ENCODE results near the gene FUT7.

Gene FUT7

GRCh38 chr9:137031904-137032640 is at the start of gene FUT7:
TSS of gene FUT7 (minus strand) at chr9:137032088. CDS start at chr9:137031991, 97 bp downstream.
- no peaks in the 10 kb centered on the region for H3K9me3 Mint-ChIP-seq
- H3K27me3 Mint-ChIP-seq = peaks cover 4% of the 10 kb centered on the region
- peaks cover 51% of the 10 kb centered on the region for H3K4me1 Mint-ChIP-seq
- DNase-seq = no peak
- H3K4me3 Mint-ChIP-seq = peak within 1 kb of the TSS; percentile 30
- no peak for ATAC-seq
- H3K27ac Mint-ChIP-seq = no peak within 1 kb of the TSS
- no peaks in the 10 kb centered on the region for H3K36me3 Mint-ChIP-seq (ENCODE audit: low read depth)

GRCh38 chr9:137080260-137081122 is 48.6 kb upstream of the FUT7 start:
- peaks cover 23% of the 10 kb centered on the region for H3K4me1 Mint-ChIP-seq
- H3K9me3 Mint-ChIP-seq = no peaks in the 10 kb centered on the region
- no peak for ATAC-seq
- H3K27ac Mint-ChIP-seq = no peak overlapping the region
- H3K4me3 Mint-ChIP-seq = no peak overlapping the region
- peaks cover 5% of the 10 kb centered on the region for H3K36me3 Mint-ChIP-seq (ENCODE audit: low read depth)
- H3K27me3 Mint-ChIP-seq = no peaks in the 10 kb centered on the region
- DNase-seq = no peak

- H3K36me3 Mint-ChIP-seq (ENCODE audit: low read depth) = peaks cover 5% of the 10 kb centered on the region
- DNase-seq (no peak), ATAC-seq (no peak)
- H3K27me3 Mint-ChIP-seq = no peaks in the 10 kb centered on the region
- H3K27ac Mint-ChIP-seq = no peak overlapping the region
- peaks cover 15% of the 10 kb centered on the region for H3K4me1 Mint-ChIP-seq
- no peaks in the 10 kb centered on the region for H3K9me3 Mint-ChIP-seq
- H3K4me3 Mint-ChIP-seq = no peak overlapping the region
These were observed 47.5 kb upstream of the FUT7 start for GRCh38 chr9:137079401-137079787.

GRCh38 chr9:137078701-137079400 is 47.0 kb upstream of the FUT7 start:
- Mint-ChIP-seq H3K27ac (no peak overlapping the region), H3K27me3 (no peaks in the 10 kb centered on the region), H3K4me3 (peak overlapping the region; percentile 71), H3K9me3 (no peaks in the 10 kb centered on the region), H3K36me3 (ENCODE audit: low read depth) (peaks cover 5% of the 10 kb centered on the region), H3K4me1 (peaks cover 13% of the 10 kb centered on the region)
- DNase-seq = no peak
- no peak for ATAC-seq

GRCh38 chr9:137077758-137078693 is 46.1 kb upstream of the FUT7 start:
- H3K9me3 Mint-ChIP-seq = no peaks in the 10 kb centered on the region
- peaks cover 7% of the 10 kb centered on the region for H3K4me1 Mint-ChIP-seq
- H3K4me3 Mint-ChIP-seq = peak overlapping the region; percentile 71
- ATAC-seq (peak; percentile 37), DNase-seq (peak; percentile 67)
- H3K36me3 Mint-ChIP-seq (ENCODE audit: low read depth) = peaks cover 3% of the 10 kb centered on the region
- H3K27me3 Mint-ChIP-seq = no peaks in the 10 kb centered on the region
- peak overlapping the region; percentile 35 for H3K27ac Mint-ChIP-seq

- Mint-ChIP-seq H3K9me3 (no peaks in the 10 kb centered on the region), H3K4me3 (peak within 1 kb of the TSS; percentile 71), H3K36me3 (ENCODE audit: low read depth) (peaks cover 3% of the 10 kb centered on the region), H3K4me1 (peaks cover 4% of the 10 kb centered on the region), H3K27ac (peak within 1 kb of the TSS; percentile 35), H3K27me3 (no peaks in the 10 kb centered on the region)
- DNase-seq (peak; percentile 66), ATAC-seq (peak; percentile 57)
These were observed 45.3 kb upstream of the FUT7 start, which contains the start of gene UAP1L1 for GRCh38 chr9:137077010-137077747. TSS of gene UAP1L1 (plus strand) at chr9:137077517. CDS start at chr9:137077533, 16 bp downstream.

GRCh38 chr9:137076636-137077009 is 44.7 kb upstream of the FUT7 start:
- Mint-ChIP-seq H3K27me3 (no peaks in the 10 kb centered on the region), H3K4me3 (peak overlapping the region; percentile 29), H3K9me3 (no peaks in the 10 kb centered on the region), H3K36me3 (ENCODE audit: low read depth) (peaks cover 3% of the 10 kb centered on the region), H3K27ac (no peak overlapping the region), H3K4me1 (peaks cover 4% of the 10 kb centered on the region)
- DNase-seq = no peak
- no peak for ATAC-seq

GRCh38 chr9:137075275-137075775 is 43.4 kb upstream of the FUT7 start:
- peaks cover 15% of the 10 kb centered on the region for H3K4me1 Mint-ChIP-seq
- H3K4me3 Mint-ChIP-seq = no peak overlapping the region
- no peaks in the 10 kb centered on the region for H3K27me3 Mint-ChIP-seq
- no peak overlapping the region for H3K27ac Mint-ChIP-seq
- no peak for DNase-seq
- no peak for ATAC-seq
- no peaks in the 10 kb centered on the region for H3K9me3 Mint-ChIP-seq
- H3K36me3 Mint-ChIP-seq (ENCODE audit: low read depth) = peaks cover 3% of the 10 kb centered on the region

- Mint-ChIP-seq H3K36me3 (ENCODE audit: low read depth) (peaks cover 2% of the 10 kb centered on the region), H3K9me3 (no peaks in the 10 kb centered on the region), H3K4me1 (peaks cover 15% of the 10 kb centered on the region), H3K27ac (no peak overlapping the region), H3K27me3 (no peaks in the 10 kb centered on the region), H3K4me3 (no peak overlapping the region)
- ATAC-seq (no peak), DNase-seq (no peak)
These were observed 42.9 kb upstream of the FUT7 start for GRCh38 chr9:137074657-137075274.

GRCh38 chr9:137073992-137074399 is 42.1 kb upstream of the FUT7 start:
- no peak for ATAC-seq
- Mint-ChIP-seq H3K27ac (no peak overlapping the region), H3K4me1 (peaks cover 16% of the 10 kb centered on the region), H3K9me3 (no peaks in the 10 kb centered on the region), H3K36me3 (ENCODE audit: low read depth) (no peaks in the 10 kb centered on the region), H3K4me3 (no peak overlapping the region), H3K27me3 (no peaks in the 10 kb centered on the region)
- no peak for DNase-seq

GRCh38 chr9:137071282-137071681 is 39.4 kb upstream of the FUT7 start:
- Mint-ChIP-seq H3K4me1 (peaks cover 19% of the 10 kb centered on the region), H3K4me3 (peak overlapping the region; percentile 77)
- no peak for ATAC-seq

GRCh38 chr9:137070906-137071275 is 39.0 kb upstream of the FUT7 start:
- ATAC-seq (no peak), DNase-seq (no peak)
- H3K27ac Mint-ChIP-seq = peak overlapping the region; percentile 72
- peak overlapping the region; percentile 77 for H3K4me3 Mint-ChIP-seq
- no peaks in the 10 kb centered on the region for H3K9me3 Mint-ChIP-seq
- peaks cover 19% of the 10 kb centered on the region for H3K4me1 Mint-ChIP-seq
- H3K27me3 Mint-ChIP-seq = no peaks in the 10 kb centered on the region
- no peaks in the 10 kb centered on the region for H3K36me3 Mint-ChIP-seq (ENCODE audit: low read depth)

More at GRCh38 chr9:137071282-137071681, 39.4 kb upstream of the FUT7 start:
- Mint-ChIP-seq H3K9me3 (no peaks in the 10 kb centered on the region), H3K27me3 (no peaks in the 10 kb centered on the region), H3K27ac (peak overlapping the region; percentile 72), H3K36me3 (ENCODE audit: low read depth) (no peaks in the 10 kb centered on the region)
- no peak for DNase-seq

Data from activated naive CD8-positive, alpha-beta T cell treated with anti-CD3 and anti-CD28 coated beads, Interleukin-2, amount 50 U/mL, for 24 hours (primary cell).